Globus pallidus (tissue), 1 donor: ENCODE measurements around the gene CDKN2B-AS1.
"Not testable (repeated sequence)": the region's sequence is repeated elsewhere in the genome, so short reads cannot be mapped to it uniquely, and the experiment has no call there.

Experiments used
- DNase-seq: peaks from one replicate; pipeline ENCODE4 v3.0.0-alpha.2; 2015; ENCODE audit warnings: low spot score

Gene CDKN2B-AS1

GRCh38 chr9:21994556-21995005, at the start of gene CDKN2B-AS1:
TSS of gene CDKN2B-AS1 (plus strand) at chr9:21994791.
- DNase-seq: peak; percentile 60

GRCh38 chr9:21945606-21946005, 49.0 kb upstream of the CDKN2B-AS1 start:
- no peak for DNase-seq

- no peak for DNase-seq
These were observed 35.8 kb upstream of the CDKN2B-AS1 start for GRCh38 chr9:21958833-21959232.

- DNase-seq: not testable (repeated sequence)
These were observed 35.3 kb upstream of the CDKN2B-AS1 start for GRCh38 chr9:21959268-21959667.

GRCh38 chr9:21961569-21961968, 33.0 kb upstream of the CDKN2B-AS1 start:
- no peak for DNase-seq

- DNase-seq: no peak
These were observed 29.6 kb upstream of the CDKN2B-AS1 start for GRCh38 chr9:21964925-21965385.

- DNase-seq: no peak
These were observed 29.1 kb upstream of the CDKN2B-AS1 start for GRCh38 chr9:21965401-21965951.

GRCh38 chr9:21966140-21966851, 28.3 kb upstream of the CDKN2B-AS1 start:
- no peak for DNase-seq

GRCh38 chr9:21967169-21967568, 27.4 kb upstream of the CDKN2B-AS1 start:
- no peak for DNase-seq

GRCh38 chr9:21967702-21968101, 26.9 kb upstream of the CDKN2B-AS1 start:
- no peak for DNase-seq

GRCh38 chr9:21968331-21969010, 26.1 kb upstream of the CDKN2B-AS1 start:
- no peak for DNase-seq

- DNase-seq: no peak
These were observed 25.3 kb upstream of the CDKN2B-AS1 start for GRCh38 chr9:21969011-21969940.

- DNase-seq: no peak
These were observed 24.4 kb upstream of the CDKN2B-AS1 start for GRCh38 chr9:21969951-21970799.

- no peak for DNase-seq
These were observed 23.6 kb upstream of the CDKN2B-AS1 start for GRCh38 chr9:21970800-21971640.

GRCh38 chr9:21972361-21972760, 22.2 kb upstream of the CDKN2B-AS1 start:
- DNase-seq: no peak

- DNase-seq: no peak
These were observed 20.3 kb upstream of the CDKN2B-AS1 start for GRCh38 chr9:21974343-21974721.

GRCh38 chr9:21974722-21975409, 19.7 kb upstream of the CDKN2B-AS1 start:
- DNase-seq: no peak

GRCh38 chr9:21976334-21976875, 18.2 kb upstream of the CDKN2B-AS1 start:
- DNase-seq: no peak

- no peak for DNase-seq
These were observed 12.2 kb upstream of the CDKN2B-AS1 start for GRCh38 chr9:21982391-21982790.
